Ovary (tissue), 9 donors: ENCODE data around the gene BICDL2. TPM values are rescaled to one million over a fixed set of nuclear protein-coding genes. Genes with fewer than 3 reads are reported as not detected.

ENCODE experiments used
- DNase-seq, 5 donors: peaks; one replicate each; pipeline ENCODE4 v3.0.0-alpha.2; 2019 to 2020
- H3K27ac ChIP-seq, 2 donors: fragments of 200-600 bp; one replicate each; pipeline versions ENCODE4 v1.5.1 to v1.8.0; 2019 to 2022
- H3K27me3 ChIP-seq: fragments of 200-600 bp; one replicate; pipeline ENCODE4 v1.8.0; 2022
- H3K36me3 ChIP-seq: fragments of 200-600 bp; sonication (generic); one replicate; pipeline ENCODE4 v1.5.1; 2019
- H3K4me1 ChIP-seq: one replicate; pipeline ENCODE4 v1.8.1; 2013; ENCODE audit warnings: mild to moderate bottlenecking, moderate library complexity; ENCODE audit not compliant: insufficient read depth
- H3K4me3 ChIP-seq: fragments of 200-600 bp; sonication (generic); one replicate; pipeline ENCODE4 v1.5.1; 2017
- H3K9me3 ChIP-seq, 2 donors: fragments of 200-600 bp in 1 of 2; sonication (generic) in 1 of 2; one replicate each; pipeline versions ENCODE4 v1.5.1 to v1.8.1; 2013 to 2019; ENCODE audit warnings: mild to moderate bottlenecking in 1 of 2, moderate library complexity in 1 of 2
- CTCF ChIP-seq, 3 donors: fragments of 450-650 bp in 2 of 3; fragments of 200-600 bp in 1 of 3; IDR thresholded peaks; one replicate each; pipeline versions ENCODE4 v1.5.1 to v1.8.0; 2016 to 2022; ENCODE audit warnings: antibody characterized with exemption in 3 of 3, mild to moderate bottlenecking in 1 of 3
- EP300 ChIP-seq: sonication (generic); formaldehyde crosslinking; IDR thresholded peaks from one replicate; pipeline ENCODE4 v1.6.1; 2017; ENCODE audit warnings: antibody characterized with exemption
- POLR2A ChIP-seq: fragments of 450-650 bp; IDR thresholded peaks from one replicate; pipeline ENCODE4 v1.6.1; 2017; ENCODE audit warnings: antibody characterized with exemption, mild to moderate bottlenecking, moderate library complexity
- WGBS, 3 donors: extraction: QIAGEN DNeasy Blood & Tissue Kit in 1 of 3; methylation state at CpG; one replicate each; pipeline versions ENCODE4 v1.1.5 to v1.1.7; 2013 to 2017; 5-methylcytosine and 5-hydroxymethylcytosine counted together
- intact Hi-C, 4 donors: fragments of 100-400 bp; cut with DNase I; formaldehyde crosslinking; loops; one replicate each; pipeline versions ENCODE4 v1.11.0 to v1.15.1; 2022 to 2023
- polyA plus RNA-seq, 2 donors: library from polyadenylated mRNA; stranded (reverse); fragments of 200-250 nt in 1 of 2; fragments of 350-450 nt in 1 of 2; fragmentation: Illumina TruSeq in 1 of 2; extraction: RNeasy Lipid Tissue Mini Kit (QIAGEN cat#74804) in 1 of 2; gene quantifications; one replicate each; pipeline ENCODE4 v1.2.3, GENCODE V29; 2013 to 2014
- total RNA-seq, 7 donors: library from RNA; depleted of rRNA in 2 of 7; stranded (reverse); fragments of >200 nt in 2 of 7; fragmentation: NEBNext Ultra II Directional in 3 of 7; extraction: Animal tissue kit (Norgen Biotek cat#: 25700) in 3 of 7; gene quantifications; one replicate each; pipeline versions ENCODE4 v1.1.0 to v1.2.4, GENCODE V29; 2016 to 2023
- donor health status: DM: no; HTN: no; CAD: no; lungs with moderate emphysema.
- donor health status: DM: no; HTN: no; CAD: no.
- donor health status: Bipolar disorder and iron deficiency.
- donor health status: DM: yes; HTN: yes; CAD: no.
- donor health status: DM: no; HTN: no; CAD: no.
- donor health status: DM: yes; HTN: yes; CAD: no.

BICDL2 gene
- total and polyA plus RNA-seq, 9 donors: 0.02 to 21.9 (median 1.3) TPM; not detected in 3

GRCh38 chr16:3051494-3051893 lies 14.8 kb upstream of the BICDL2 start:
- 66 to 70% (median 66%) methylated on average over 9 of the region's 9 CpGs for WGBS, 3 donors
- TF ChIP-seq EP300: no peak
- TF ChIP-seq CTCF (IDR thresholded peaks at IDR 0.05): no peak
- TF ChIP-seq POLR2A: no peak
- intact Hi-C loops: loop anchor here in 1 of 4 donors (10.0 kb wide), 1 partner anchor 113 kb away; no protein-coding TSS in a partner anchor

GRCh38 chr16:3051009-3051408 lies 14.3 kb upstream of the BICDL2 start:
- WGBS, 3 donors: 4 to 11% (median 8%) methylated on average over 4 of the region's 4 CpGs
- no peaks in the 10 kb centered on the region for H3K9me3 ChIP-seq
- TF ChIP-seq CTCF (IDR thresholded peaks at IDR 0.05) (no peak), EP300 (no peak), POLR2A (no peak)
- no peak overlapping the region for H3K4me3 ChIP-seq
- no peaks in the 10 kb centered on the region for H3K36me3 ChIP-seq
- intact Hi-C loops: loop anchor here in 1 of 4 donors (10.0 kb wide), 1 partner anchor 114 kb away; no protein-coding TSS in a partner anchor
- DNase-seq: no peak
- peaks cover under 1% of the 10 kb centered on the region for H3K4me1 ChIP-seq
- no peak overlapping the region for H3K27ac ChIP-seq
- H3K27me3 ChIP-seq: no peaks in the 10 kb centered on the region

More at GRCh38 chr16:3051494-3051893, 14.8 kb upstream of the BICDL2 start:
- H3K9me3 ChIP-seq: no peaks in the 10 kb centered on the region
- H3K4me3 ChIP-seq: no peak overlapping the region
- H3K27ac ChIP-seq: no peak overlapping the region
- H3K27me3 ChIP-seq: no peaks in the 10 kb centered on the region
- H3K4me1 ChIP-seq: no peaks in the 10 kb centered on the region
- no peaks in the 10 kb centered on the region for H3K36me3 ChIP-seq
- no peak for DNase-seq

DNA sequence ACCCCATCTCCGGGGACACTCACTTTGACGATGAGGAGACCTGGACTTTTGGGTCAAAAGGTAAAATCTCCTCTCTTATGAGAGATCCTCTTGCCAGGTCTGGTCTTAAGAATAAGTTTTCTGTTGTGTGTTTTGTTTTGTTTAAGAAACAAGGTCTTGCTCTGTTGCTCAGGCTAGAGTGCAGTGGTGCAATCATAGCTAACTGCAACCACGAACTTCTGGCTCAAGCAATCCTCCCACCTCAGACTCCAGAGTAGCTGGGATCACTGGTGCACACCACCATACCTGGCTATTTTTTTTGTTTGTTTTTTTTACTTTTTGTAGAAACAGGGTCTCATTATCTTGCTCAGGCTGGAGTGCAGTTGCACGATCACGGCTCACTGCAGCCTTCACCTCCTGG lies 13.7 kb upstream of the BICDL2 start:
- TF ChIP-seq POLR2A (no peak), CTCF (IDR thresholded peaks at IDR 0.05) (no peak), EP300 (no peak)
- DNase-seq: no peak
- Histone ChIP-seq H3K9me3 (no peaks in the 10 kb centered on the region), H3K27me3 (no peaks in the 10 kb centered on the region), H3K4me3 (no peak overlapping the region), H3K4me1 (peaks cover 5% of the 10 kb centered on the region), H3K27ac (no peak overlapping the region), H3K36me3 (no peaks in the 10 kb centered on the region)
- intact Hi-C loops: loop anchor here in 1 of 4 donors (10.0 kb wide), 1 partner anchor 114 kb away; no protein-coding TSS in a partner anchor
- 37 to 52% (median 46%) methylated on average over 5 of the region's 5 CpGs for WGBS, 3 donors

DNA sequence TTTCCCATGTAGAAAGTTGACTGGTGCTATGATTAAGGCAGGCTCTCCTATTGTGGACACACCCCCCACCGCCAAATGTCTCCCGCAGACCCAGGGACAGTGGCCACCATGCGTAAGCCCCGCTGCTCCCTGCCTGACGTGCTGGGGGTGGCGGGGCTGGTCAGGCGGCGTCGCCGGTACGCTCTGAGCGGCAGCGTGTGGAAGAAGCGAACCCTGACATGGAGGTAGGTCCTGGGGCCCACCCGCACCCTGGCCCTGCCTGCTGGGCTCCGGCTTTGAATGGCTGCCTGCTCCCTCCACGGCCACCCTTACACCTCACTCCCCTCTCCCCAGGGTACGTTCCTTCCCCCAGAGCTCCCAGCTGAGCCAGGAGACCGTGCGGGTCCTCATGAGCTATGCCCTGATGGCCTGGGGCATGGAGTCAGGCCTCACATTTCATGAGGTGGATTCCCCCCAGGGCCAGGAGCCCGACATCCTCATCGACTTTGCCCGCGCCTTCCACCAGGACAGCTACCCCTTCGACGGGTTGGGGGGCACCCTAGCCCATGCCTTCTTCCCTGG lies 13.3 kb upstream of the BICDL2 start:
- no peaks in the 10 kb centered on the region for H3K27me3 ChIP-seq
- H3K4me3 ChIP-seq: no peak overlapping the region
- no peak for DNase-seq
- peaks cover 5% of the 10 kb centered on the region for H3K4me1 ChIP-seq
- 74 to 78% (median 74%) methylated on average over 26 of the region's 26 CpGs for WGBS, 3 donors
- intact Hi-C loops: loop anchor here in 1 of 4 donors (10.0 kb wide), 1 partner anchor 115 kb away; no protein-coding TSS in a partner anchor
- no peaks in the 10 kb centered on the region for H3K36me3 ChIP-seq
- no peak overlapping the region for H3K27ac ChIP-seq
- TF ChIP-seq EP300: no peak
- no peak for TF ChIP-seq CTCF (IDR thresholded peaks at IDR 0.05)
- TF ChIP-seq POLR2A: no peak
- no peaks in the 10 kb centered on the region for H3K9me3 ChIP-seq
